Measurements from ENCODE around the gene HMCES.

The HMCES gene

GRCh38 chr3:129278439-129278965 is at the start of gene HMCES (continued):
- TF ChIP-seq ZNF280D (tag by site-specific recombination; IDR thresholded peaks at IDR 0.05) (no peak), ZFHX2 (tag by site-specific recombination; conservative IDR thresholded peaks at IDR 0.05) (peak; percentile 85), ZNF510 (tag by site-specific recombination; IDR thresholded peaks at IDR 0.05; ENCODE audit: insufficient replicate concordance) (no peak), ZSCAN30 (tag by site-specific recombination; IDR thresholded peaks at IDR 0.05) (no peak; the same call in 1 of the 2 replicates), ZNF146 (tag by site-specific recombination; IDR thresholded peaks at IDR 0.05) (no peak), INSM2 (tag by site-specific recombination; IDR thresholded peaks at IDR 0.05) (peak; percentile 45; the same call in 1 of the 2 replicates), KLF8 (tag by site-specific recombination; IDR thresholded peaks at IDR 0.05) (peak; percentile 89; the same call in 1 of the 2 replicates), OVOL3 (tag by site-specific recombination; IDR thresholded peaks at IDR 0.05) (no peak), MEIS1 (CRISPR knock-in tag; IDR thresholded peaks at IDR 0.05; ENCODE audit: borderline replicate concordance) (no peak), HIC1 (tag by site-specific recombination; IDR thresholded peaks at IDR 0.05) (peak; percentile 64; the same call in 1 of the 2 replicates), SP3 (tag by site-specific recombination; IDR thresholded peaks at IDR 0.05) (peak; percentile 84), ZNF501 (tag by site-specific recombination; IDR thresholded peaks at IDR 0.05) (peak; percentile 75; the same call in 1 of the 2 replicates), ATF2 (tag by site-specific recombination; IDR thresholded peaks at IDR 0.05; ENCODE audit: low read depth) (peak; percentile 28; the same call in 1 of the 2 replicates), ZNF391 (tag by site-specific recombination; IDR thresholded peaks at IDR 0.05; ENCODE audit: borderline replicate concordance, low read depth) (no peak), ZNF16 (tag by site-specific recombination; IDR thresholded peaks at IDR 0.05; ENCODE audit: low read depth) (no peak), ZNF24 (tag by site-specific recombination; IDR thresholded peaks at IDR 0.05) (peak; percentile 92), ZNF362 (tag by site-specific recombination; IDR thresholded peaks at IDR 0.05) (no peak), ZBTB8A (tag by site-specific recombination; IDR thresholded peaks at IDR 0.05) (peak; percentile 74), FEZF1 (tag by site-specific recombination; IDR thresholded peaks at IDR 0.05) (no peak), GLI4 (tag by site-specific recombination; IDR thresholded peaks at IDR 0.05) (no peak), PRDM6 (tag by site-specific recombination; IDR thresholded peaks at IDR 0.05) (no peak), ZNF2 (tag by site-specific recombination; IDR thresholded peaks at IDR 0.05) (peak; percentile 45; the same call in 1 of the 2 replicates), HOXD13 (CRISPR knock-in tag; IDR thresholded peaks at IDR 0.05; ENCODE audit: borderline replicate concordance) (no peak), ZNF645 (tag by site-specific recombination; IDR thresholded peaks at IDR 0.05) (no peak), ZNF488 (tag by site-specific recombination; IDR thresholded peaks at IDR 0.05) (no peak), ZNF585B (tag by site-specific recombination; IDR thresholded peaks at IDR 0.05) (no peak), ZNF175 (tag by site-specific recombination; IDR thresholded peaks at IDR 0.05) (no peak)
